ENCODE measurements around the gene C2CD3.

DNA sequence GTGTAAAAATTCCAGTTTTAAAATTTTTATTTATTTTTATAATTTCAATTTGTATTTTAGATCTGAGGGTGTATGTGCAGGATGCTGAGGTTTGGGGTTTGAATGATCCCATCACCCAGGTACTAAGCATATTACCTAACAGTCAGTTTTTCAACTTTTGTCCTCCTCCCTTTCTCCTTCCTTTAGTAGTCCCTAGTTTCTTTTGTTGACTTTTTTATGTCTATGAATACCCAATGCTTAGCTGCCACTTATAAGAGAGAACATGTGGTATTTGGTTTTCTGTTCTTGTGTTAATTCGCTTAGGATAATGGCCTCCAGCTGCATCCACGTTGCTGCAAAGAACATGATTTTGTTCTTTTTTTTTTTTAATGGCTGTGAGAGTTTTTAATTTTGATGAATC lies 126.3 kb downstream of the C2CD3 start:
- no peak for TF ChIP-seq CTCF (IDR thresholded peaks at IDR 0.05)
- TF ChIP-seq POLR2A (IDR thresholded peaks at IDR 0.05) = no peak

All from body of pancreas (tissue), 4 donors.